HUES48 (cell line): ENCODE results near the gene SYNE2.
A peak's percentile ranks its signal among the peaks of the same experiment; 100 is the strongest.
"Not testable (repeated sequence)": the region's sequence is repeated elsewhere in the genome, so short reads cannot be mapped to it uniquely, and the experiment has no call there.

Experiments
- H3K27ac ChIP-seq: one replicate; pipeline ENCODE4 v1.7.0; 2013; ENCODE audit warnings: low read depth, low read length, inconsistent platforms
- H3K27me3 ChIP-seq: 2 replicates; pipeline ENCODE4 v1.6.1; 2013; ENCODE audit warnings: mild to moderate bottlenecking, low read length; ENCODE audit not compliant: control insufficient read depth, insufficient read depth
- H3K36me3 ChIP-seq: 2 replicates; pipeline ENCODE4 v1.6.1; 2013; ENCODE audit warnings: low read length; ENCODE audit not compliant: control insufficient read depth, insufficient read depth
- H3K4me1 ChIP-seq: 2 replicates; pipeline ENCODE4 v1.6.1; 2013; ENCODE audit warnings: mild to moderate bottlenecking, low read length; ENCODE audit not compliant: control insufficient read depth, insufficient read depth
- H3K4me3 ChIP-seq: 2 replicates; pipeline ENCODE4 v1.5.1; 2013; ENCODE audit warnings: mild to moderate bottlenecking, low read depth, low read length
- H3K9ac ChIP-seq: 2 replicates; pipeline ENCODE4 v1.6.1; 2013; ENCODE audit warnings: mild to moderate bottlenecking, low read depth, low read length, moderate library complexity
- H3K9me3 ChIP-seq: 2 replicates; pipeline ENCODE4 v1.6.1; 2013; ENCODE audit warnings: low read length; ENCODE audit not compliant: control insufficient read depth, insufficient read depth

The SYNE2 gene

GRCh38 chr14:64176330-64176729 is 323.5 kb downstream of the SYNE2 start:
- Histone ChIP-seq H3K9ac (no peak overlapping the region), H3K36me3 (peaks cover 35% of the 10 kb centered on the region), H3K4me3 (no peak overlapping the region), H3K27me3 (no peaks in the 10 kb centered on the region), H3K4me1 (0 out of 2 replicates have a peak, but pooled peaks cover 6% of the 10 kb centered on the region), H3K9me3 (no peaks in the 10 kb centered on the region), H3K27ac (no peak overlapping the region)

- Histone ChIP-seq H3K27ac (no peak overlapping the region), H3K36me3 (peaks cover 37% of the 10 kb centered on the region), H3K9me3 (no peaks in the 10 kb centered on the region), H3K9ac (no peak overlapping the region), H3K27me3 (no peaks in the 10 kb centered on the region), H3K4me1 (0 out of 2 replicates have a peak, but pooled peaks cover 6% of the 10 kb centered on the region), H3K4me3 (no peak overlapping the region)
These were observed 326.0 kb downstream of the SYNE2 start for GRCh38 chr14:64178814-64179213.

GRCh38 chr14:64182908-64183307 is 330.1 kb downstream of the SYNE2 start:
- H3K9me3 ChIP-seq, H3K4me3 ChIP-seq, H3K9ac ChIP-seq, H3K27ac ChIP-seq, H3K27me3 ChIP-seq: not testable (repeated sequence)
- Histone ChIP-seq H3K4me1 (peaks cover 20% of the 10 kb centered on the region), H3K36me3 (peaks cover 13% of the 10 kb centered on the region)

GRCh38 chr14:64184103-64184729 is 331.4 kb downstream of the SYNE2 start:
- H3K27me3 ChIP-seq, result no peaks in the 10 kb centered on the region
- H3K4me3 ChIP-seq, result no peak overlapping the region
- H3K27ac ChIP-seq, result no peak overlapping the region
- H3K9me3 ChIP-seq, result peaks cover 9% of the 10 kb centered on the region; the same call in 1 of the 2 replicates
- H3K4me1 ChIP-seq, result peaks cover 28% of the 10 kb centered on the region
- no peak overlapping the region for H3K9ac ChIP-seq
- peaks cover 6% of the 10 kb centered on the region for H3K36me3 ChIP-seq

- no peak overlapping the region for H3K4me3 ChIP-seq
- H3K4me1 ChIP-seq, result peaks cover 28% of the 10 kb centered on the region
- peaks cover 9% of the 10 kb centered on the region; the same call in 1 of the 2 replicates for H3K9me3 ChIP-seq
- H3K27me3 ChIP-seq, result no peaks in the 10 kb centered on the region
- H3K36me3 ChIP-seq, result peaks cover 15% of the 10 kb centered on the region
- H3K9ac ChIP-seq, result no peak overlapping the region
- H3K27ac ChIP-seq, result no peak overlapping the region
These were observed 332.4 kb downstream of the SYNE2 start for GRCh38 chr14:64185184-64185583.

GRCh38 chr14:64186231-64187129 is 333.7 kb downstream of the SYNE2 start:
- Histone ChIP-seq H3K9me3 (peaks cover 9% of the 10 kb centered on the region; the same call in 1 of the 2 replicates), H3K9ac (peak overlapping the region; percentile 69), H3K27me3 (no peaks in the 10 kb centered on the region), H3K4me3 (peak overlapping the region; percentile 72), H3K4me1 (peaks cover 28% of the 10 kb centered on the region), H3K36me3 (peaks cover 24% of the 10 kb centered on the region), H3K27ac (peak overlapping the region; percentile 96)

- peak overlapping the region; percentile 72 for H3K4me3 ChIP-seq
- peaks cover 29% of the 10 kb centered on the region for H3K4me1 ChIP-seq
- 0 out of 2 replicates have a peak overlapping the region, but pooled peaks have one; percentile 33 for H3K9ac ChIP-seq
- peaks cover 27% of the 10 kb centered on the region for H3K36me3 ChIP-seq
- peaks cover 9% of the 10 kb centered on the region; the same call in 1 of the 2 replicates for H3K9me3 ChIP-seq
- no peaks in the 10 kb centered on the region for H3K27me3 ChIP-seq
- peak overlapping the region; percentile 96 for H3K27ac ChIP-seq
These were observed 334.5 kb downstream of the SYNE2 start for GRCh38 chr14:64187331-64187730.

- H3K9me3 ChIP-seq, result no peaks in the 10 kb centered on the region
- peaks cover 50% of the 10 kb centered on the region for H3K4me1 ChIP-seq
- no peak overlapping the region for H3K4me3 ChIP-seq
- H3K27ac ChIP-seq, result no peak overlapping the region
- H3K9ac ChIP-seq, result no peak overlapping the region
- H3K27me3 ChIP-seq, result no peaks in the 10 kb centered on the region
- peaks cover 27% of the 10 kb centered on the region for H3K36me3 ChIP-seq
These were observed 338.2 kb downstream of the SYNE2 start for GRCh38 chr14:64190974-64191502.

GRCh38 chr14:64191756-64192155 is 339.0 kb downstream of the SYNE2 start:
- no peaks in the 10 kb centered on the region for H3K9me3 ChIP-seq
- no peak overlapping the region for H3K4me3 ChIP-seq
- no peak overlapping the region for H3K9ac ChIP-seq
- H3K27me3 ChIP-seq, result no peaks in the 10 kb centered on the region
- peaks cover 51% of the 10 kb centered on the region for H3K4me1 ChIP-seq
- H3K27ac ChIP-seq, result no peak overlapping the region
- H3K36me3 ChIP-seq, result peaks cover 27% of the 10 kb centered on the region

- Histone ChIP-seq H3K27ac (no peak overlapping the region), H3K9me3 (no peaks in the 10 kb centered on the region), H3K9ac (no peak overlapping the region), H3K4me3 (no peak overlapping the region), H3K36me3 (peaks cover 27% of the 10 kb centered on the region), H3K27me3 (no peaks in the 10 kb centered on the region), H3K4me1 (peaks cover 40% of the 10 kb centered on the region)
These were observed 341.0 kb downstream of the SYNE2 start for GRCh38 chr14:64193821-64194220.

GRCh38 chr14:64194404-64194803 is 341.6 kb downstream of the SYNE2 start:
- peaks cover 40% of the 10 kb centered on the region for H3K4me1 ChIP-seq
- no peaks in the 10 kb centered on the region for H3K9me3 ChIP-seq
- H3K27me3 ChIP-seq, result no peaks in the 10 kb centered on the region

More at GRCh38 chr14:64194404-64194803, 341.6 kb downstream of the SYNE2 start:
- H3K36me3 ChIP-seq, result peaks cover 24% of the 10 kb centered on the region
- no peak overlapping the region for H3K9ac ChIP-seq
- H3K27ac ChIP-seq, result no peak overlapping the region
- H3K4me3 ChIP-seq, result no peak overlapping the region
